Activated CD4-positive, CD25-positive, alpha-beta regulatory T cell (primary cell): ENCODE measurements around the gene PNCK.

ENCODE experiments used
- DNase-seq, 4 experiments: peaks; one replicate each; lab custom pipeline; 2025; lab: John Stamatoyannopoulos, UW

Gene PNCK

DNA sequence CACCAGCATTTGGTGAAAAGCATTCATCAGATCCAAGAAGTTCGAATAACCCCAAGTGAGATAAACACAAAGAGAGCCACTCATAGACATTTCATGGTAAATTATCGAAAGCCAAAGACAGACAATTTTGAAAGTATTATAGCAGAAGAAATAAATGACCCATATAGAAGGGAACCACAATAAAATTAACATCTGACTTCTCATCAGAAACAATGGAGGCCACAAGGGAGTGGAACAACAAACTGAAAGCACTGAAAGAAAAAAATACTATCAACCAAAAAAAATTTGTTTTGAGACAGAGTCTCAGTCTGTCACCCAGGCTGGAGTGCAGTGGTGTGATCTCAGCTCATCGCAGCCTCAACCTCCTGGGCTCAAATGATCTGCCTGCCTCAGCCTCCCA, 14.3 kb downstream of the PNCK start:
- DNase-seq, result no peak

DNA sequence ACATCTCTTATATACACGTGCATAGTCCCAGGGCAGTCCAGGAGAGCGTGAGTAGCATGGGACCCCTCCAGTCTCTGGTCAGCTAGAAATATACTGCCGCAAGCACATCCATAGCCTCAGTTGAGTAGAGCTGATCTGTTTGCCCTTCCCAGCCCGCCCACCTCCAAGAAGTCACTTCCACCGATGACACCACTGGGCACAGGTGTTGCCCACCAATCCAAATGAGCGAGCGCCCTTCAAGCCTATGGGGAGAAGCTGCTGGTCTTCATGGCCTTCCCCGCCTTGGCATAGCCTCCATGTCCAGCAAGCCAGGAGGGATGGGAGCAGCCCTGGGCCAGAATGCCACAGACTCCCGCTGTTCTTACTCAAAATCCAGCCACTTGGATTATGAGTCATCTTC, 16.5 kb downstream of the PNCK start:
- no peak for DNase-seq

DNA sequence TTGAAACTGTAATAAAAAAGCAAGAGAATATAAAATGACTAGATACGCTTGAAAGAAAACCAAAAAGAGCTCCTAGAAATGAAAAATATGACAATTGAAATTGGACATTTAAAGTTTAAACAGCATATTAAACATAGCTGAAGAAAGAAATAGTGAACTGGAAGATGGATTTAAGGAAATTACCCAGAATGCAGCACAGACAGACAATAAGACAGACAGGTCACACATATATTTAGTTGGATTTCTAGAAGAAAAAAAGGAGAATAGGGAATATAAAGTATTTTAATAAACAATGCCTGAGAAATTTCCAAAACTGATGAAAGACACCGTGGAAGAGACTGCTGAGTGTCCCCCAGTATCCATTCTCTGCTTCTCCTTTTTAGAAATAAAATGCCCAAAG, 20.1 kb downstream of the PNCK start:
- no peak for DNase-seq

DNA sequence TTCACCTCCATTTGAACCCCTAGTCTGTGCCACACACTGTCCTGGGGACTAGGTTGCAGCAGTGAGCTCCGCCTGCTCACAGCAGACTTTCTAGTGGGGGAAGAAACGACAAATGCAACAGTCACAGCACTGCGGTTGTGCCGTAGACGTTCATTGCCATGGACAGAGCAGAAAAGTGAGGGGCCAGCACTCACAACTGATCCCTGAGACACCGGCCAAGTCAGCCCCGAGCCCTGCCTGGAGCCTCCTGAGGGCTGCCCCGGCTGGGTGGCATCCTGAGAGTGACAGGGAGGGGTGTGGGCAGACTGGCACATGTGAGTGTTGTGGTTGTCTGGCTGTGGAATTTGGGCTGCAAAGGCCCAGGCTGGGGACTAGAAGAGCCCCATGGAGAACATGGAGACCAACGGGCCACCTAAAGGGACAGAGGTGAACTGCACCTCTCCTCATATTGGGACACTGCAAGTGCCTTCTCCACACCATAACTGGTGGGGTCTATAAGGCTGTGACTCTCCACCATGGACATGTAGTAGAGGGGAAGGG, 22.0 kb downstream of the PNCK start:
- no peak for DNase-seq

DNA sequence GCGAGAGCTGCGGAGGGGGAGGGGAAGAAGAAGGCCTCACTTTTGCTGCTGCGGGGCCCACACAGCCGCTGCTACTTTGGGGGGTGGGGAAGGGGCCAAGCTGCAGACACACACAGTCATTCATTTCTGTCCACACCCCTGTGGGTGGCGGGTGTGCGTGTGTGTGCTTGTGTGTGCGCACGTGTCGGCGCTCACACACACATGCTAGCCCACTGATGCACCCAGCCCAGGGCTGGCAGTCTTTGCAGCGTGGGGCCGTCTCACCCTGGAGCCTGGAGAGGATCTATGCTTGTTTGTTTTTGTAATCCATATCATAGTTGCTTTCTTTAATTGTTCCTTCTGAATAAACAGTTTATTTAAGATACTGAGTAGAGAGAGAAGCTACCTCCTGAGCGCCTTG, 22.7 kb downstream of the PNCK start:
- no peak for DNase-seq

DNA sequence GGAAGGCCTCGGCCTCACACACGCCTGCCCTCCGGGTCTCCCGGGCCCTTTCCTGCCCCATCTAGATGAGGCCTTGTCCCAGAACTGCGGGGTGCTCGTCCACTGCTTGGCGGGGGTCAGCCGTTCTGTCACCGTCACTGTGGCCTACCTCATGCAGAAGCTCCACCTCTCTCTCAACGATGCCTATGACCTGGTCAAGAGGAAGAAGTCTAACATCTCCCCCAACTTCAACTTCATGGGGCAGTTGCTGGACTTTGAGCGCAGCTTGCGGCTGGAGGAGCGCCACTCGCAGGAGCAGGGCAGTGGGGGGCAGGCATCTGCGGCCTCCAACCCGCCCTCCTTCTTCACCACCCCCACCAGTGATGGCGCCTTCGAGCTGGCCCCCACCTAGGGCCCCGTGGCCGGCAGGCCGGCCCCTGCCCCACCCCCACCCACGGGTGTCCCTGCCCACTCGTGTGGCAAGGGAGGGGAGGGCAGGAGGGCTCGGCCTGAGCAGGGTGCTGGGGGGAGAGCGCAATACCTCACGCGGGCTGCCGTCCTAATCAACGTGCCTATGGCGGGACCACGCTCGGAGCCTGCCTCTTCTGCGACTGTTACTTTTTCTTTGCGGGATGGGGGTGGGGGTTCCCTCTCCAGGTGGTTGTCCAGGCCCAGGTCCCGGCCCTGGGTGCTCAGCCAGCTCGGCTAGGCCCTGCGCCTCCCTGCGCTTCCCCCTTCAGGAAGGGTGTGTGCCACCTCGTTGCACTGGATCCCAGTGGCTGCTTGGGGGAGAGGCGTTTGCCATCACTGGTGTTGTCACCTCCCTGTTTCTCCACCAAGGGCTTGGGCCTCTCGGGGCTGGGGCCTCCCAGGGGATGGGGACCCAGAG, 23.5 kb downstream of the PNCK start:
- no peak for DNase-seq

DNA sequence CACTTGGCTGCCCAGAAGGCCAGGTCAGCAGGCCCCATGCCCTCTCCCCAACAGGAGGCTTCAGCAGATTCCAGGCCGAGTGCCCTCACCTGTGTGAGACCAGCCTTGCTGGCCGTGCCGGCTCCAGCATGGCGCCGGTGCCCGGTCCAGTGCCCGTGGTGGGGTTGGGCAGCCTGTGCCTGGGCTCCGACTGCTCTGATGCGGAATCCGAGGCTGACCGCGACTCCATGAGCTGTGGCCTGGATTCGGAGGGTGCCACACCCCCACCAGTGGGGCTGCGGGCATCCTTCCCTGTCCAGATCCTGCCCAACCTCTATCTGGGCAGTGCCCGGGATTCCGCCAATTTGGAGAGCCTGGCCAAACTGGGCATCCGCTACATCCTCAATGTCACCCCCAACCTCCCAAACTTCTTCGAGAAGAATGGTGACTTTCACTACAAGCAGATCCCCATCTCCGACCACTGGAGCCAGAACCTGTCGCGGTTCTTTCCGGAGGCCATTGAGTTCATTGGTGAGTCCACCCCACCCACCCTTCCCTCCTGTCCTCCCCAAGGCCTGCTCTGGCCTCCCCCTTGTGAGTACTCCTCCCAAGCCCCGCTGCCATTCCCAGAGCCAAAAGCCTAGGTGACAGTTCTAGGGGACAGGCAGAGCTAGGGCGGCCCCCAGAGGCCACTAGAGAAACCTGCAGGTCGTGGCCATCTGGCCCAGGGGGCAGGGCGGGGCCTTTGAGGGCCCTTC, 24.3 kb downstream of the PNCK start:
- DNase-seq, result no peak

DNA sequence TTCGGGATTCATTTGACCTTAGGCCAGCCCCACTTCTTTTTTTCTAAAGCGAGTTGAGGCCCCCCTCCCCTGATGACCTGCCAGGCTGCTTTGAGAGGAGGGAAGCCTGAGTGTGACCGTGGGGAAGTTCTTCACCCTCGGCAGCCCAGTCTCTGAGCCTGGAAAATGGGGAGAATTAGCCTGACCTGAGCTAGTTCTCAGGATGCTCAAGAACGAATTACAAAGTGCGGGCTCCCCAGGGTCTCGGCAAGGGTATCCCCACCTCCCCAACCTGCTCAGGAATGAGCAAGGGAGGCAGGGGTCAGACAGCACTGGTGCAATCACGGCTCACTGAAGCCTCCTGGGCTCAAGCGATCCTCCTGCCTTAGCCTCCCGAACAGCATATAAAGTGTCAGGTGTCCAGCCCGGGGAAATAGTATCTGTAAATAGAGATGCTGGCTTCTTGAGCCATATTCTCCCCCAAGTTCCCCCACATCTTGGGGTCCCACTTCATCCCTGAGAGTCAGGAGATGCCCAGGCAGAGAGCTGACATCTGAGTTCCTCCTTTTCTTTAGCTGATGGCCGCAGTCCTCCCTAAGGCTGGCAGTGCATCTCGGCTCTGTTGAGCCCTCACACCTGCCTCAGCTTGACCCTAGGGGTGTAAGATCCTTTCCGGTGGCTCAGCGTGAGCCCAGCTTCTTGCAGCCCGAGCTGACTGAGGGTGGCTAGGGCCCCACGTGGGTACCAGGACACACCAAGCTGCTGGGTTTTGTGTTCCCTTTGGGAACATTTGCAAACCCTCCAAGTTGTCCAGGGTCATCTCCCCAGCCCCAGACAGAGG, 25.0 kb downstream of the PNCK start:
- no peak for DNase-seq

DNA sequence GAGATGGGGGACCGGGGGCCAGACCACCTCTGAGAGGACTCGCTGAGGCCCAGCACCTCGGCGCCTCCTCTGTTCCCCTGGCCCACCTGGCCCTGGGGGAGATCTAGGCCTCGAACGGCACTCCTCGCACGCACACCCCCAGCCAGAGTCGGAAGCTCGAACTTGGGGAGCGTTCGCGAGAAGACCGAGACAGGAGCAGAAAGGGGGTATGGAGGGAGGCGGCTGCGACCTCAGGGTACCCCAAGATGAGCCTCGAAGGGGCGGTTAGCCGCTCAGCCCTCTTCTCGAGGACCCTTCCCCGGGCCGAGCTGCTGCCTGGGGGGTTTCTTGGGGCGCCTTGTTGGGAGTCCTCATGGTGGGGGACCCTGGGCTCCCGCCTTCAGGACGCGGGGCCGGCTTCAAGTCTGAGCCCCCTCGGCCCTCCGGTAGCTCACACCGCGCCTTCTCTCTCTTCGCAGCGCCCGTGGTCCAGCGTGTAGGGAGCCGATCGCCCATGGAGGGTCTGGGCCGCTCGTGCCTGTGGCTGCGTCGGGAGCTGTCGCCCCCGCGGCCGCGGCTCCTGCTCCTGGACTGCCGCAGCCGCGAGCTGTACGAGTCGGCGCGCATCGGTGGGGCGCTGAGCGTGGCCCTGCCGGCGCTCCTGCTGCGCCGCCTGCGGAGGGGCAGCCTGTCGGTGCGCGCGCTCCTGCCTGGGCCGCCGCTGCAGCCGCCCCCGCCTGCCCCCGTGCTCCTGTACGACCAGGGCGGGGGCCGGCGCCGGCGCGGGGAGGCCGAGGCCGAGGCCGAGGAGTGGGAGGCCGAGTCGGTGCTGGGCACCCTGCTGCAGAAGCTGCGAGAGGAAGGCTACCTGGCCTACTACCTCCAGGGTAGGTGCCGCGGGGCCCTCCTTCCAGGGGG, 25.9 kb downstream of the PNCK start:
- DNase-seq, result no peak

DNA sequence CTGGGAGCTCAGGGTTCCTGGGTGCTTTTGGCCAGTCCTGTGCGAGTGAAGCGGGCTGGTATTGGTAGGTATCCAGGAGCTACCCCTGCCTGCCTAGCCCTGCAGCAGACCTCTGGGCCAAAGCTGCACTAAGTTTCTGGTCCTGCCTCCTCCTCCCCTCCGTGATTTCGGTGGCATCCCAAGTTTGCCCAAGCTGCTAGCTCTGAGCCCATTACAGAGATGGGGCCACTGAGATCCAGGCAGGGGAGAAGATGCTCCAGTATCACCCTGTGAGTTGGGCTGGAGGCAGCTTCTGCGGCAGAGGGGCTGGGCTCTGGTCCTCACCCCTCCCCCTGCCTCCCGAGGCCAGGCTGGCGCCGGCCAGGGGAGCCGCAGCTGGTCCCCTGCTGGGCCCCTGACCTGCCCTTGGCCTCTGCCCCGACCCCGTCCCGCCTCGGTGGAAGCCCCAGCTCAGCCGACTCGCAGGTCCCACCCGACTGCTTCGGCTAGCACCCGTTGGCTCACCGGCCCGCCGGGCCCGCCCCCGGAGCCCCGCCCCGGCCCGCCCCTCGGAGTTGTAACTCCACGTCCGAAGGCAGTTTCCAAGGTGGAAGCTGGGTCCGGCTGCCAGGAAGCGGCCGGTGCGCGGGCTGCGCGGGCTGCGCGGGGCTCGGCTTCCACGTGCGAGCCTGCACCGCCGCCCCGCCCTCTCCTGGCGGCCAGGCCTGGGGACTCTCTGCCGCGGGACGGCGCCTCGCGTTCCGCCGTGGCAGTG, 26.8 kb downstream of the PNCK start, which contains the start of gene DUSP9:
Gene DUSP9 (plus strand): TSS at position 584 of the 754 bp plus-strand sequence. CDS start 751 bp downstream, outside the sequence.
- DNase-seq, result no peak

DNA sequence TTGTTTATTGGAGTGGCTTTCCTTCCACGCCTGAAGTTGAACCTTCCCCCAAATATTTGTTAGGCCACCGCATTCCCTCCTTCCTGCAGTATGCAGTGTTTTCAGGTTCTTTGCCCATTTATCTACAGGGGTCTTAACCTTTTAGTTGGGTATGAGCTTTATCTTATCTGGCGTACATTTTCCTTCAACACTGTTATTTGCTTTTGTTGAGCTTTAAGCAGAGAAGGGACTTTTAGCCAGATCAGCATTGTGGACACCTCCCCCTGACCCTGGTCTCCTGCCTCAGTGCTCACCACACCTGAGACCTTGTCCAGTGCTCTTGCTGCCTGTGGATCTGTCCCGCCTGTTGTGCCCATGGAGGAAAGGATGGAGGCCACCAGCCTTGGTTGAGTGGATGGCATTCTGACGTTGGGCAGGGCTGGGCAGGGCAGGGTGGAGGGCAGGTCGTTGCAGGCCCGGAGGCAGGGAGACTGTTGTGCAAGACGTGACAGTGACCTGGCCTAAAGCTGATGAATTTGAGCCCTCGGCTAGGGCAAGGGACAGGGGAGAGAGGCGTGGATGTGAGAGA, 27.6 kb downstream of the PNCK start:
- no peak for DNase-seq

DNA sequence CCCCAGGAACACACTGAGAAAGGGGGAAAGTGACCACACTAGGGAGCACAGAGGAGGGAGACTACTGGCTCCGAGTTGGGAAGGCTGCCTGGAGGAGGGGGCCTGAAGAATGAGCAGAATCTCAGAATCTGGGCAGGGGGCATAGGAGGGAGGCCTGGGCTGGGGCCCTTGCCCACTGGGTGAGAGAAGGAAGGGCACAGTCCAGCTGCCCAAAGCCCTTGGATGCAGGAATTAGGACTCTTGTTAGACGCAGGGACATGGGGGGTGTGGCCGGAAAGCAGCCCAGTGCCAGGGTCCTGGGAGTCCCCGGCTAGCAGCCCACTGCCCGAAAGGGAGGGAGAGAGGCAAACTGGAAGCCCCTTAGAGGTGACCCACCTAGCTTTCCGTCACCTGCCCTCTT, 28.5 kb downstream of the PNCK start:
- no peak for DNase-seq

DNA sequence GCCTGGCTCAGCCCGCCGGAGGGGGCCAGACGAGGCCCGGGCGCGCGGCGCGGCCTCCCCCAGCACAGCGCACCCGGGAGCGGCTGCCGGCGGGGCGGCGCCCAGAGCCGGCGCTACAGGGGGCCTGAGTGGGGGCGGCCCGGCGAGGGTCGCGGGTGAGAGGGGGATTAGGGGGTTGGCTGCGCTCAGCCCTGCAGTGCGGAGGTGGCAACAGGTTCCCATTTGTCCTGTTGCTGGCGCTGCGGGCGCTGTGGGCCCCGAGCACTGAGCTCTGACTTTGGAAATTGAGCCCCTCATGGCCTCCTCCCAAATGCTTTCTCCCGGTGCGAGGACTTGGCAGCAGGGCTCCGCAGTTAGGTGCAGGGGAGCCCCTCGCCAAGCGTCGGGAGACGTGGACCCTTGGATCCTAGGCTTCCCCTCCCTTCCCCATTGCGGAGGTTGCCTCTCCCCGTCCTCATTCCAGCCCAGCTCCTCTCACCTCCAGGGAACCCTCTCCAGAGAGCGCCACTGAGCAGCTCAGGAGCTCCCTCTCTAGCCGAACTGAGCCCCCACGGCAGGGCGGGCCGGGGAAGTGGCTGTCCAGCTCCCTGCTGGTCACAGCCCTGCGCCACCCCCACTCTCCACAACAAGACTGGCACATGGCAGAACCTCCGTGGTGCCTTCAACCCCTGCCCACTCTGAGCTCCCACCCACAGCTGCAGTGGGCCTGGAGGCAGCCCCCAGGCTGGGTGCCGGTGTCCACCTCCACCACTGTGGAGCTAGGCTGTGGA, 29.1 kb downstream of the PNCK start:
- no peak for DNase-seq

DNA sequence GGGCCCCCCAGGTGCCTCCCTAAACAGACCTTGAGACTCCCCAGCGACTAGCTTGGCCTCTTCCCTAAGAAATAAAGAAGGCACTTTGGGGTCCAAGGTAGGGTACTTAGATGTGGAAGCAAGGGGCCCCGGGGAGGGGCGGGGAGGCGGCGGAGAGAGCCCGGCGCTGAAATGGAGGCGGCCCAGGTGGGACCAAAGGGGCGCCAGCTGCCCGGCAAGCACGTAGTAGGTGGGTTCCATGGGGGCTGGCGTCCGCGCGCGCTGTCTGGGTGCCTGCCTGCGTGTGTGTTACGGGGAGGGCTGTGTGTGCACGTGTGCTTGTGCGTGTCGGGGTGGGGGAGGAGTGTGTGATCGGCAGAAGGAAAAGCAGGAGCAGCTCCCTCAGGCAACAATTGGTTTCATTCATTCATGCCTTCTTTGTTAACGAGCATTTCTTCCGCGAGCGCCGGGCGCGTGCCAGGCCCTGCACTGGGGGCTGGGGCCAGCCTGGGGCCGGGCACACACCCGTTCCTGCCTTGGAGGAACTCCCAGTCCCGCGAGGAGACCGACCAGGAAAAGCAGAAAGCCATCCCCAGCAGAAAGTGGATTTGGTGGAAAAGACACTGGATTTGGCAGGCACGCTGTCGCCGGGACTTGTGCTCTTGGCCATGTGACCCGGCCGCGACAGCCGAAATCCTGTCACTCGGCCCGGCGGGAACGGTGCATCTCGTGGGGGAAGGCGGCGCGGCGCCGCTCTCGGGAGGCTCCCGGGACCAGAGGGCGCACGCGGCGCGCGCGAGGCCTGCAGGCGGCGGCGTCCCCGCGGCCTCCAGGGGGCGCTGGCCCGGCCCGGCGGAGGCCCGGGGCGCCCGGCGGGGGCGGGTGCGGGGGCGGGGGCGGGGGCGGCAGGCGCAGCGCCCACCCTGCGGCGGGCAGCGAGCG, 29.9 kb downstream of the PNCK start:
- no peak for DNase-seq

DNA sequence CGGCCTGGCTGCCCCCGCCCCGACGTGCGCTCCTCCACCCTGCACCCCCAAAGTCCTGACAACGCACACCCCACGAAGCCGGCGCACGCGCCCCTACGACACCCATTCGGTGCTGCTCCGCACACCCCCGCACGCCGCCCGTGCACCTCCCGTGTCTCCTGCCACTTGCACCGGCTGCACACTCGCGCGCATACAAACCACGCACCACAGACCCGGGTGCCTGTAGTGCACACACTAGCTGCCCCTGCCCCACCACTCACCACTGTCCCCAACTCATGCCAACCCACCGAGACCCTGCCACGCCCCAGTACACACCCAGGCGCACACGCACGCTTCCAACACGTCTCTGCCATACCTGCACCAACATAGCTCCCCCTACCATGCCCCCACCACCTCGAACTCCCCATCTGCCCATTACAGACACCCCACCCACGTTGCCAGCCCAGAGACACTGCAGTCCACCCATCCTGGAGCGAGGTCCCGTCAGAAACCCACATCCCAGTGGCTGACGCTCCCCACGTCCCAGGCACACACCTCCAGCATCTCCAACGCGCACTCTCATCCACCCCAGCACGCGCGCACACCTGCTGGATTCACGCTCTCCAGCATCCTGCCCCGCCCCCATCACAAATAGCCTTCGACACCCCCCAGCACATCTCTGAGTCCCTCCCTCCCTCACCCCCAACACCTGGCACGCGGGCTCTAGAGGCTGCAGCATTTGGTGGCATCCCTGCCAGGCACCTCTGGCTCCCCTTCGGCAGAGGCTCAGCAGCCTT, 30.8 kb downstream of the PNCK start:
- DNase-seq, result no peak

DNA sequence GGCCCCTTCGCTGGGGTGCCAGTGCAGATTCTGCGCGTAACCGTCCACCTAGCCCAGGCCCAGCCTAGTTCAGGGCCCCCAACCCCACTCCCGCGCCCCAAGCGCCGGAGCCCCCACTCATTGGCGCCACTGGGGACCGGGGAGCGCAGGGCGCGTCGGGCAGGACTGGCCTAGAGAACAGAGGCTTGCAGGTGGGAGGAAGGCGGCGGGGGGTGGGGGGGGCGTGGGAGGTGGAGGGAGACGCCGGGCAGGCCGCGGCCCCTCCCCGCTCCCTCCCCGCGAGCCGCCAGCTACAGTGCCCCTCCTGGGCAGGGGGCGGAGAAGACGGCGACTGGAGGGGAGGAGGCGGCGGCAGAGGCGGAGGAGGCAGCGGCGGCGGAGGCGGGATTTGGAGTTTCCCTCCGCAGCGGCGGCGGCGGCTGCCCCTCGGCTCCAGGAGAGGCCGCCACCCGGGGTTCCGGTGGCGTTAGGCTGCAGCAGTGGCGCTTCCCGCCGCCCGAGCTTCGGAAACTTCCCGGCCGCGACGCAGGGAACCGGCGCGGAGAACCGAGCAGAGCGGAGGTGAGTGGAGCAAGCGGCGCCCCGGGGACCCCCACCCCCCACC, 31.5 kb downstream of the PNCK start:
- no peak for DNase-seq

DNA sequence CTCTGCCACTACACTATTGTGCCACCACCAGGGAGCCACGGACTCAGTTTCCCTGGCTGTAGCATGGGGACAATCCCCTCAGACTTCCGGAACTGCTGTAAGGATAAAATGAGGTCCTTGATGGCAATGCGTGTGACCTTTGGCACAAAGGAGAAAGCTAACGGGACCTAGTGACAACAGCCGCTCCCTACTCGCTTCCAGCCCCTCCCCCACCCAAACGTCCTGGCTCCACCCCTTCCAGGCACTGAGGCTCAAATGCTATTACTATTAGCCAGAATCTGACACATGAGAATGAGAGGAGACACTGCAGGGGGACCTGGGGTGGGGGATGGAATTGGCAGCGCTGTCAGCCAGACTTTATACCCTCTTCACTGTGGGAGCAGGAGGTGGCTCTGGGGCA, 32.0 kb downstream of the PNCK start:
- DNase-seq, result no peak
